Hair follicular keratinocyte (primary cell): ENCODE measurements around the gene POLD2. TPM values are rescaled to one million over a fixed set of nuclear protein-coding genes. Genes with fewer than 3 reads are reported as not detected.

ENCODE experiments used
- total RNA-seq: library from RNA; depleted of rRNA; stranded (reverse); fragments of >200 nt; gene quantifications from 2 replicates; pipeline ENCODE4 v1.2.3, GENCODE V29; 2015

Gene POLD2
- total RNA-seq = 90.9 and 146 TPM in 2 replicates

GRCh38 chr7:44123190-44124003 lies at the start of gene POLD2:
Gene POLD2 (minus strand): TSS chr7:44123548. CDS start chr7:44122053, 1,495 bp downstream.

GRCh38 chr7:44141221-44141850 lies 18.0 kb upstream of the POLD2 start, which contains the start of gene MYL7:
Gene MYL7 (minus strand): TSS chr7:44141332. CDS start chr7:44141305, 27 bp downstream.

GRCh38 chr7:44103923-44104859 lies 19.2 kb downstream of the POLD2 start, which contains the start of gene AEBP1:
Gene AEBP1 (plus strand): TSS chr7:44104345. CDS start chr7:44104666, 321 bp downstream.

GRCh38 chr7:44065431-44066110 lies 57.8 kb downstream of the POLD2 start, which contains the start of gene PGAM2:
Gene PGAM2 (minus strand): TSS chr7:44065567. CDS start chr7:44065529, 38 bp downstream.

Other genes starting within 250 kb of the POLD2 start
- 23.0 and 27.4 TPM in 2 replicates for gene URGCP, start 217.0 kb downstream of the POLD2 start, total RNA-seq
- 4.9 and 13.4 TPM in 2 replicates for gene UBE2D4, start 197.1 kb downstream of the POLD2 start, total RNA-seq
- not detected in 2 replicates for gene SPDYE1, start 125.7 kb downstream of the POLD2 start, total RNA-seq
- gene DBNL, start 78.8 kb downstream of the POLD2 start, total RNA-seq = 152 and 167 TPM in 2 replicates
- not detected in 2 replicates for gene PGAM2, start 58.0 kb downstream of the POLD2 start, total RNA-seq
- 9.3 and 11.4 TPM in 2 replicates for gene POLM, start 41.0 kb downstream of the POLD2 start, total RNA-seq
- 6.6 and 9.7 TPM in 2 replicates for gene AEBP1, start 19.2 kb downstream of the POLD2 start, total RNA-seq
- gene MYL7, start 17.8 kb upstream of the POLD2 start, total RNA-seq = not detected in 2 replicates
- 0.34 TPM in 1 of 2 replicates, not detected in the other for gene GCK, start 65.9 kb upstream of the POLD2 start, total RNA-seq
- gene YKT6, start 77.4 kb upstream of the POLD2 start, total RNA-seq = 96.5 and 114 TPM in 2 replicates
- gene CAMK2B, start 202.0 kb upstream of the POLD2 start, total RNA-seq = 0.04 and 0.47 TPM in 2 replicates